ENCODE data around the gene TMEM239. TPM values are rescaled to one million over a fixed set of nuclear protein-coding genes. Genes with fewer than 3 reads are reported as not detected.

Gene TMEM239
- total RNA-seq, 2 experiments from 2014 or later = not detected

DNA sequence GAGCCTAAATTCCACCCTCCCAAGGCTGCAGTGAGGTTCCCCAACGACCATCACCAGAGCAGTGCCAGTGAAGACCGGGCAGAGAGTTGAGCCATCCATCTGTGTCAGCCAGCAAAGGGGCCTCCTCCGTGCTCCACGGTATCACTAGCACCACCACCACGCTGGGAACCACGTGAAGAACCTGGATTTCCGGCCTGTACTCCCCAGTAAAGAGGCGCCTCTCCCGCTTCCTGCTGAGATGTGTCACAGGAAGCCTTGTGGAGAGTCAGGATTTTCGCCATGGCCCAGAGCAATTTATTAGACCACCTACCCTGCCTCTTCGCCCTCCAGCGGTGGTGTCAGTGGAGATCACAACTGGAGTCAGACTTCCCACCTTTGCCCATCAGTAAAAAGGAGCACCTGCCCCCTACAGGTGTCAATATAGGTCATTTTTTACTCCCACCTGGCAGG lies 44.5 kb upstream of the TMEM239 start:
- Mint-ChIP-seq H3K27ac (no peak overlapping the region), H3K36me3 (ENCODE audit: low read depth) (no peaks in the 10 kb centered on the region), H3K4me1 (ENCODE audit: low read depth) (no peaks in the 10 kb centered on the region), H3K4me3 (no peak overlapping the region), H3K9me3 (no peaks in the 10 kb centered on the region), H3K27me3 (peaks cover 19% of the 10 kb centered on the region)
- Histone ChIP-seq H3K9me3 (ENCODE audit: control insufficient read depth in 1 of 2, insufficient read depth in 1 of 2, low read length in 2 of 2) (peaks cover 0 to 10% of the 10 kb centered on the region in 2 experiments), H3K27me3 (ENCODE audit: control insufficient read depth in 1 of 2, insufficient read depth in 2 of 2, low read length in 2 of 2) (peaks cover 7 to 11% of the 10 kb centered on the region in 2 experiments), H3K27ac (ENCODE audit: low read depth in 1 of 2, low read length in 2 of 2) (no peak overlapping the region), H3K4me3 (ENCODE audit: low read length) (no peak overlapping the region), H3K36me3 (ENCODE audit: insufficient read depth, low read length) (no peaks in the 10 kb centered on the region), H3K4me1 (ENCODE audit: insufficient read depth, low read length) (peaks cover 5% of the 10 kb centered on the region)
- DNase-seq = no peak
- POLR2A ChIA-PET = no interaction called here
- CTCF ChIA-PET = no interaction called here
- TF ChIP-seq, protein P1, sequence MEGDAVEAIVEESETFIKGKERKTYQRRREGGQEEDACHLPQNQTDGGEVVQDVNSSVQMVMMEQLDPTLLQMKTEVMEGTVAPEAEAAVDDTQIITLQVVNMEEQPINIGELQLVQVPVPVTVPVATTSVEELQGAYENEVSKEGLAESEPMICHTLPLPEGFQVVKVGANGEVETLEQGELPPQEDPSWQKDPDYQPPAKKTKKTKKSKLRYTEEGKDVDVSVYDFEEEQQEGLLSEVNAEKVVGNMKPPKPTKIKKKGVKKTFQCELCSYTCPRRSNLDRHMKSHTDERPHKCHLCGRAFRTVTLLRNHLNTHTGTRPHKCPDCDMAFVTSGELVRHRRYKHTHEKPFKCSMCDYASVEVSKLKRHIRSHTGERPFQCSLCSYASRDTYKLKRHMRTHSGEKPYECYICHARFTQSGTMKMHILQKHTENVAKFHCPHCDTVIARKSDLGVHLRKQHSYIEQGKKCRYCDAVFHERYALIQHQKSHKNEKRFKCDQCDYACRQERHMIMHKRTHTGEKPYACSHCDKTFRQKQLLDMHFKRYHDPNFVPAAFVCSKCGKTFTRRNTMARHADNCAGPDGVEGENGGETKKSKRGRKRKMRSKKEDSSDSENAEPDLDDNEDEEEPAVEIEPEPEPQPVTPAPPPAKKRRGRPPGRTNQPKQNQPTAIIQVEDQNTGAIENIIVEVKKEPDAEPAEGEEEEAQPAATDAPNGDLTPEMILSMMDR (IDR thresholded peaks at IDR 0.05) = no peak
- ATAC-seq (ENCODE audit: poor library complexity) = no peak
- intact Hi-C loops (cut with DNase I, micrococcal nuclease) = no loop called here

DNA sequence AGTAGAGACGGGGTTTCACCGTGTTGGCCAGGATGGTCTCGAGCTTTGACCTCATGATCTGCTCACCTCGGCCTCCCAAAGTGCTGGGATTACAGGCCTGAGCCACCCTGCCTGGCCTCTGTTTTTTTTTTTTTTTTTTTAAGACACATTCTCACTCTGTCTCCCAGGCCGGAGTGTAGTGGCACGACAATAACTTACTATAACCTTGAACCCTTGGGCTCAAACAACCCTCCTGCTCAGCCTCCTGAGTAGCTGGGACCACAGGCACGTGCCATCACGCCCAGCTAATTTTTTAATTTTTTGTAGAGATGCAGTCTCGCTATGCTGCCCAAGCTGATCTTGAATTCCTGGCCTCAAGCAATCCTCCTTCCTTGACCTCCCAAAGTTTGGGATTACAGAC lies 42.4 kb upstream of the TMEM239 start:
- CTCF ChIA-PET = no interaction called here
- no peak overlapping the region for H3K4me3 ChIP-seq (ENCODE audit: low read length)
- H3K9me3 ChIP-seq (ENCODE audit: control insufficient read depth in 1 of 2, insufficient read depth in 1 of 2, low read length in 2 of 2) = peaks cover 0 to 5% of the 10 kb centered on the region in 2 experiments
- POLR2A ChIA-PET = no interaction called here
- no peaks in the 10 kb centered on the region for H3K9me3 Mint-ChIP-seq
- no peak overlapping the region for H3K27ac ChIP-seq (ENCODE audit: low read depth in 1 of 2, low read length in 2 of 2)
- no peaks in the 10 kb centered on the region for H3K4me1 Mint-ChIP-seq (ENCODE audit: low read depth)
- no peak for ATAC-seq (ENCODE audit: poor library complexity)
- no peak overlapping the region for H3K27ac Mint-ChIP-seq
- TF ChIP-seq, protein P1 (IDR thresholded peaks at IDR 0.05) = no peak
- intact Hi-C loops (cut with DNase I, micrococcal nuclease) = no loop called here
- peaks cover 20% of the 10 kb centered on the region for H3K27me3 Mint-ChIP-seq
- peaks cover 5% of the 10 kb centered on the region for H3K4me1 ChIP-seq (ENCODE audit: insufficient read depth, low read length)
- H3K36me3 ChIP-seq (ENCODE audit: insufficient read depth, low read length) = no peaks in the 10 kb centered on the region
- no peak for DNase-seq
- no peaks in the 10 kb centered on the region for H3K36me3 Mint-ChIP-seq (ENCODE audit: low read depth)
- H3K27me3 ChIP-seq (ENCODE audit: control insufficient read depth in 1 of 2, insufficient read depth in 2 of 2, low read length in 2 of 2) = peaks cover 0 to 4% of the 10 kb centered on the region in 2 experiments
- H3K4me3 Mint-ChIP-seq = no peak overlapping the region

DNA sequence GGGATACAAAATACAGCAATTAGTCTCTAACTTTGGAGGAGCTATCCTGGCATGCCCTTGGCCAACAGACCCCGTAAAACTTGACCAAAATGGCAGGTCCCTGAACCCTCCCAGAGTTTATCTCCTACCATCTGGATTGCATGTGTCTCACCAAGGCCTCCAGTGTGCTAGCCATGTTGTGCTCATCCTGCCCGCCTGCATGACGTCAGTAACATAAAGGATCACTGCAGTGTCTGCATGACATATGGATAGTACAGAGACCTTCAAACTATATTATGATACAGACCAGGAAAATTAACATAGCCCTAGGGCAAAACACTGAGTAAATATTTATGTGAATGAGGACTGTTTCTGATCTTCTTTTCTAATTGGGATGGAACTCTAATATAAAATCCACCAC lies 41.0 kb upstream of the TMEM239 start:
- no peak overlapping the region for H3K27ac ChIP-seq (ENCODE audit: low read depth in 1 of 2, low read length in 2 of 2)
- TF ChIP-seq, protein P1 (IDR thresholded peaks at IDR 0.05) = no peak
- H3K4me1 ChIP-seq (ENCODE audit: insufficient read depth, low read length) = peaks cover 5% of the 10 kb centered on the region
- Mint-ChIP-seq H3K4me1 (ENCODE audit: low read depth) (no peaks in the 10 kb centered on the region), H3K36me3 (ENCODE audit: low read depth) (no peaks in the 10 kb centered on the region), H3K27me3 (peaks cover 18% of the 10 kb centered on the region), H3K27ac (no peak overlapping the region), H3K9me3 (no peaks in the 10 kb centered on the region), H3K4me3 (no peak overlapping the region)
- no peak overlapping the region for H3K4me3 ChIP-seq (ENCODE audit: low read length)
- CTCF ChIA-PET = no interaction called here
- DNase-seq (no peak), ATAC-seq (ENCODE audit: poor library complexity) (no peak)
- no peaks in the 10 kb centered on the region for H3K36me3 ChIP-seq (ENCODE audit: insufficient read depth, low read length)
- peaks cover 0 to 5% of the 10 kb centered on the region in 2 experiments for H3K9me3 ChIP-seq (ENCODE audit: control insufficient read depth in 1 of 2, insufficient read depth in 1 of 2, low read length in 2 of 2)
- no peaks in the 10 kb centered on the region for H3K27me3 ChIP-seq (ENCODE audit: control insufficient read depth in 1 of 2, insufficient read depth in 2 of 2, low read length in 2 of 2)
- POLR2A ChIA-PET = no interaction called here
- intact Hi-C loops (cut with DNase I, micrococcal nuclease) = no loop called here

Data from CD4-positive, alpha-beta T cell (primary cell).